OCI-LY7 (cell line): Measurements from ENCODE around the gene GRID1. TPM values are rescaled to one million over a fixed set of nuclear protein-coding genes. Genes with fewer than 3 reads are reported as not detected.

Source experiments
- BruUV-seq: library from RNA; stranded (reverse); fragments of 400-500 nt; replicated peaks from 2 replicates; lab custom pipeline; 2021; lab: Mats Ljungman, UMichigan
- CTCF ChIA-PET: fragments of 300-600 bp; sonication (Branson Sonifier 250); formaldehyde crosslinking; loops from one replicate; lab custom pipeline; 2022; ENCODE audit warnings: antibody characterized with exemption; ENCODE audit not compliant: unreplicated experiment; lab: Charles Lee
- POLR2A ChIA-PET: fragments of 300-600 bp; sonication (Branson Sonifier 250); formaldehyde crosslinking; loops from one replicate; lab custom pipeline; 2022; ENCODE audit warnings: antibody characterized with exemption; lab: Charles Lee
- DNase-seq: peaks from one replicate; pipeline ENCODE4 v3.0.0-alpha.2; 2015; ENCODE audit warnings: low spot score
- H2AFZ ChIP-seq: fragments of 200-600 bp; sonication (generic), shearing (Covaris generic); 2 replicates; pipeline ENCODE4 v1.6.1; 2014; ENCODE audit warnings: mild to moderate bottlenecking, antibody characterized with exemption, low read length, moderate library complexity
- H3K27ac ChIP-seq: fragments of 200-600 bp; sonication (generic); 2 replicates; pipeline ENCODE4 v1.5.1; 2014; ENCODE audit warnings: mixed run types, low read depth, mild to moderate bottlenecking, moderate library complexity, low read length, inconsistent platforms; ENCODE audit not compliant: poor library complexity, severe bottlenecking
- H3K36me3 ChIP-seq: fragments of 200-600 bp; sonication (generic); 2 replicates; pipeline ENCODE4 v1.6.1; 2014; ENCODE audit warnings: mild to moderate bottlenecking, antibody characterized with exemption, low read length, moderate library complexity, mixed read lengths; ENCODE audit not compliant: insufficient read depth
- H3K4me1 ChIP-seq: fragments of 200-600 bp; sonication (generic); 2 replicates; pipeline ENCODE4 v1.5.1; 2014; ENCODE audit warnings: mild to moderate bottlenecking, low read length; ENCODE audit not compliant: insufficient read depth, poor library complexity, severe bottlenecking
- H3K4me2 ChIP-seq: fragments of 200-600 bp; sonication (generic); 2 replicates; pipeline ENCODE4 v1.6.1; 2014; ENCODE audit warnings: mild to moderate bottlenecking, low read length
- H3K4me3 ChIP-seq: fragments of 200-600 bp; sonication (generic); 2 replicates; pipeline ENCODE4 v1.5.1; 2014; ENCODE audit warnings: mild to moderate bottlenecking, low read depth, low read length; ENCODE audit not compliant: poor library complexity, severe bottlenecking
- H3K79me2 ChIP-seq: fragments of 200-600 bp; sonication (generic); 2 replicates; pipeline ENCODE4 v1.6.1; 2016; ENCODE audit warnings: low read depth, mild to moderate bottlenecking, low read length, moderate library complexity, mixed read lengths; ENCODE audit not compliant: insufficient read depth
- H3K9me2 ChIP-seq: fragments of 200-600 bp; sonication (generic); 2 replicates; pipeline ENCODE4 v1.6.1; 2016; ENCODE audit warnings: mild to moderate bottlenecking, low read length, mixed read lengths; ENCODE audit not compliant: insufficient read depth
- H3K9me3 ChIP-seq: fragments of 200-600 bp; sonication (generic); 2 replicates; pipeline ENCODE4 v1.6.1; 2014; ENCODE audit warnings: mild to moderate bottlenecking, mixed run types, low read length, mixed read lengths
- H4K20me1 ChIP-seq: fragments of 200-600 bp; sonication (generic); 2 replicates; pipeline ENCODE4 v1.6.1; 2014; ENCODE audit warnings: mild to moderate bottlenecking, antibody characterized with exemption, low read length, moderate library complexity, mixed read lengths; ENCODE audit not compliant: insufficient read depth
- EZH2phosphoT487 ChIP-seq: fragments of 200-600 bp; sonication (generic); IDR thresholded peaks from 2 replicates; pipeline ENCODE4 v1.6.1; 2018; ENCODE audit warnings: low read depth, borderline replicate concordance, mild to moderate bottlenecking, mixed run types, antibody characterized with exemption, low read length, moderate library complexity, mixed read lengths
- intact Hi-C: fragments of 100-400 bp; cut with micrococcal nuclease; formaldehyde crosslinking; loops from one replicate; pipeline ENCODE4 v1.10.0; 2022; ENCODE audit not compliant: unreplicated experiment
- total RNA-seq, 2 experiments: library from RNA; depleted of rRNA in 1 of 2; stranded (reverse); fragments of >200 nt in 1 of 2; shearing (Covaris generic) in 1 of 2; gene quantifications; 2 replicates each; pipeline ENCODE4 v1.2.3, GENCODE V29; 2014 to 2022
- TF ChIP-seq, protein P1 (sequence below): fragments of 200-600 bp; sonication (generic); conservative IDR thresholded peaks from 2 replicates; pipeline ENCODE4 v1.5.1; 2014; ENCODE audit warnings: mild to moderate bottlenecking, antibody characterized with exemption, low read length, moderate library complexity, mixed read lengths

GRID1 gene
- total RNA-seq, 2 experiments from 2014 or later = 1.6 to 3.7 TPM

DNA sequence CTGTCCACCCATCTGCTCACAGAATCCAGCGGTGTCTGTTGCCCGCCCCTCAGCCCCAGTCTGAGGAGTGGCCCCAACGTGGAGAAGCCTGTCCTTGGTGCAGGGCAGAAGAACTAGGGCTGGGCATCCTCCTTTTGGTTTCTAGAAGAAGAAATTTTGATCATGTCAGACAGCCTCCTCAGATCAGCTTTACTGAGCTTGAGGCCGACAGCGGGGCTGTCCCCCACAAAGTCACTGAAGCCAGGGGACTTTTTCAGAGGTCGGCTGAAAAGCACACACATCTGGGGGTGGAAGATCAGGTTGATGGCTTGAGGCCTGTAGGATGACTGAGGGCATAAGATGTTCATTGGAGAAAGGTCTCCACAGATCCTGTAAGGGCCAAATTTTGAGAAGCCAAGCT is 767.9 kb downstream of the GRID1 start:
- no peaks in the 10 kb centered on the region for H3K36me3 ChIP-seq
- TF ChIP-seq, protein P1, sequence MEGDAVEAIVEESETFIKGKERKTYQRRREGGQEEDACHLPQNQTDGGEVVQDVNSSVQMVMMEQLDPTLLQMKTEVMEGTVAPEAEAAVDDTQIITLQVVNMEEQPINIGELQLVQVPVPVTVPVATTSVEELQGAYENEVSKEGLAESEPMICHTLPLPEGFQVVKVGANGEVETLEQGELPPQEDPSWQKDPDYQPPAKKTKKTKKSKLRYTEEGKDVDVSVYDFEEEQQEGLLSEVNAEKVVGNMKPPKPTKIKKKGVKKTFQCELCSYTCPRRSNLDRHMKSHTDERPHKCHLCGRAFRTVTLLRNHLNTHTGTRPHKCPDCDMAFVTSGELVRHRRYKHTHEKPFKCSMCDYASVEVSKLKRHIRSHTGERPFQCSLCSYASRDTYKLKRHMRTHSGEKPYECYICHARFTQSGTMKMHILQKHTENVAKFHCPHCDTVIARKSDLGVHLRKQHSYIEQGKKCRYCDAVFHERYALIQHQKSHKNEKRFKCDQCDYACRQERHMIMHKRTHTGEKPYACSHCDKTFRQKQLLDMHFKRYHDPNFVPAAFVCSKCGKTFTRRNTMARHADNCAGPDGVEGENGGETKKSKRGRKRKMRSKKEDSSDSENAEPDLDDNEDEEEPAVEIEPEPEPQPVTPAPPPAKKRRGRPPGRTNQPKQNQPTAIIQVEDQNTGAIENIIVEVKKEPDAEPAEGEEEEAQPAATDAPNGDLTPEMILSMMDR = no peak
- no peak for TF ChIP-seq EZH2phosphoT487
- H3K27ac ChIP-seq = no peak overlapping the region
- H3K4me2 ChIP-seq = no peak overlapping the region
- no TSS peak for BruUV-seq
- no peaks in the 10 kb centered on the region for H3K79me2 ChIP-seq
- ChIA-PET POLR2A (no interaction called here), CTCF (no interaction called here)
- no peaks in the 10 kb centered on the region for H3K9me3 ChIP-seq
- no peaks in the 10 kb centered on the region for H3K4me1 ChIP-seq
- no peak overlapping the region for H3K4me3 ChIP-seq
- H4K20me1 ChIP-seq = no peaks in the 10 kb centered on the region
- no peak for DNase-seq
- intact Hi-C loops = no loop called here
- H2AFZ ChIP-seq = no peak overlapping the region
- no peaks in the 10 kb centered on the region for H3K9me2 ChIP-seq

- Histone ChIP-seq H3K9me3 (no peaks in the 10 kb centered on the region), H2AFZ (no peak overlapping the region), H3K4me2 (no peak overlapping the region), H3K27ac (no peak overlapping the region), H3K9me2 (no peaks in the 10 kb centered on the region), H3K79me2 (no peaks in the 10 kb centered on the region), H3K4me1 (no peaks in the 10 kb centered on the region), H3K36me3 (no peaks in the 10 kb centered on the region), H3K4me3 (no peak overlapping the region), H4K20me1 (no peaks in the 10 kb centered on the region)
- no peak for DNase-seq
- CTCF ChIA-PET = no interaction called here
- intact Hi-C loops = no loop called here
- no TSS peak for BruUV-seq
- POLR2A ChIA-PET = no interaction called here
- TF ChIP-seq, protein P1 = no peak
- no peak for TF ChIP-seq EZH2phosphoT487
Observed at GRCh38 chr10:85597006-85597405, 769.6 kb downstream of the GRID1 start.

DNA sequence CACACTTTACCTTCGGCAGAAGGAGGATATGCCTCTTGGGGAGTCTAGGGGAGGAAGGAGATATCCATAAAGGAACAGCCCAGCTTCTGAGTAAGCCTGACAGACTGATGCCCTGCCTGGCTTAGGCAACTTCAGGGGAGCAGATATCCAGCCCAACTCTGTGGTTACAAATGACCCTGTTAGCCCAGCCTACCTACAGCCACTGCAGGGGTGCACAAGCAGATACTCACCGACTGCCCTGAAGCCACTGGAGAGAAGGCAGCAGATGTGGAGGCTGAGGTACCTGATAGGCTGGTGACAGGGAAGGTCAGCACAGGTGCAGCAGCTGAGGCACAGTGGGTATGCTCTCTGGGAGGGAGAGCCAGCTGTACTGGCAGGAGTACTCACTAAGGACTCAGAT is 770.2 kb downstream of the GRID1 start:
- no peak for DNase-seq
- Histone ChIP-seq H3K36me3 (no peaks in the 10 kb centered on the region), H3K9me2 (no peaks in the 10 kb centered on the region), H3K79me2 (no peaks in the 10 kb centered on the region), H3K4me1 (no peaks in the 10 kb centered on the region), H4K20me1 (no peaks in the 10 kb centered on the region), H3K4me2 (no peak overlapping the region), H3K4me3 (no peak overlapping the region), H3K27ac (no peak overlapping the region), H2AFZ (no peak overlapping the region), H3K9me3 (no peaks in the 10 kb centered on the region)
- BruUV-seq = no TSS peak
- TF ChIP-seq, protein P1 = no peak
- TF ChIP-seq EZH2phosphoT487 = no peak
- ChIA-PET CTCF (no interaction called here), POLR2A (no interaction called here)
- intact Hi-C loops = no loop called here
